ENCODE measurements around the gene ADAM8. TPM values are rescaled to one million over a fixed set of nuclear protein-coding genes. Genes with fewer than 3 reads are reported as not detected.

Gene ADAM8
- total and polyA plus RNA-seq, 2 of the 8 experiments (the other 6 are each of a cell fraction or from before 2014, with no cell fraction given): 4.6 TPM

DNA sequence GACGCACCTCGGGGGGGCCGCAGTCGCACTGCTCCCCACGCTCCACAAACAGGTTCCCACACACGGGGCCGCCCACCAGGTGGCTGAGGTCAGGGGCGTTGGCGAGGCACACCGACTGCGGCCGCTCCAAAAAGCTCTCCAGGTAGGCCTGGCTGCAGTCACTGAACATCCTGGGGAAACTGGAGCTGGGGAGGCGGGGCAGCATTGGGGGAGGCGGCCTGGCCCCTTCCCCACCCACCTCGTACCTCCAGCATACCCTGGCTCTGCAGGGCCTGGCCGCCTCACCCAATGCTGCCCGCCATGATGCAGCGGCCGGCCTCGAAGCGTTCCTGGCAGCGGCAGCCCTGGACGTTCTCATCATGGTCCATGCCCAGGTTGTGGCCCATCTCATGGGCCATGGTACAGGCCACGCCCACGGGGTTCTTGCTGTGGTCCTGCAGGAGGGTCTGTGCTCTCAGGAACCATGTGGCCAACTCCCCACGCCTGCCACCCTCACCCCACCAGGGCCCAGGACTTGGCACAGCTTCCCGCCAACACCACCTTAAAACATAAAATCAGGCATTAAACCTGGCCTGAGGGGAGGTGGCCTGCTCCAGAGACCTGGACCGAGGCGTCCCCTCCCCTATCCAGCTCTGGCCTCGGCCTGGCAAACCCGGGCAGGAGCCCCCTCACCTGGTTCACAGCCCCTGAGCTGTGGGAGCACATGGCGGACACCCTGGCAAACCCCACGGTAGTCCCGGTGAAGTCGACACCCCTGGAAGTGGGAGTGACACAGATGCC, 5.0 kb downstream of the ADAM8 start (continued):
- TF ChIP-seq, protein P1, sequence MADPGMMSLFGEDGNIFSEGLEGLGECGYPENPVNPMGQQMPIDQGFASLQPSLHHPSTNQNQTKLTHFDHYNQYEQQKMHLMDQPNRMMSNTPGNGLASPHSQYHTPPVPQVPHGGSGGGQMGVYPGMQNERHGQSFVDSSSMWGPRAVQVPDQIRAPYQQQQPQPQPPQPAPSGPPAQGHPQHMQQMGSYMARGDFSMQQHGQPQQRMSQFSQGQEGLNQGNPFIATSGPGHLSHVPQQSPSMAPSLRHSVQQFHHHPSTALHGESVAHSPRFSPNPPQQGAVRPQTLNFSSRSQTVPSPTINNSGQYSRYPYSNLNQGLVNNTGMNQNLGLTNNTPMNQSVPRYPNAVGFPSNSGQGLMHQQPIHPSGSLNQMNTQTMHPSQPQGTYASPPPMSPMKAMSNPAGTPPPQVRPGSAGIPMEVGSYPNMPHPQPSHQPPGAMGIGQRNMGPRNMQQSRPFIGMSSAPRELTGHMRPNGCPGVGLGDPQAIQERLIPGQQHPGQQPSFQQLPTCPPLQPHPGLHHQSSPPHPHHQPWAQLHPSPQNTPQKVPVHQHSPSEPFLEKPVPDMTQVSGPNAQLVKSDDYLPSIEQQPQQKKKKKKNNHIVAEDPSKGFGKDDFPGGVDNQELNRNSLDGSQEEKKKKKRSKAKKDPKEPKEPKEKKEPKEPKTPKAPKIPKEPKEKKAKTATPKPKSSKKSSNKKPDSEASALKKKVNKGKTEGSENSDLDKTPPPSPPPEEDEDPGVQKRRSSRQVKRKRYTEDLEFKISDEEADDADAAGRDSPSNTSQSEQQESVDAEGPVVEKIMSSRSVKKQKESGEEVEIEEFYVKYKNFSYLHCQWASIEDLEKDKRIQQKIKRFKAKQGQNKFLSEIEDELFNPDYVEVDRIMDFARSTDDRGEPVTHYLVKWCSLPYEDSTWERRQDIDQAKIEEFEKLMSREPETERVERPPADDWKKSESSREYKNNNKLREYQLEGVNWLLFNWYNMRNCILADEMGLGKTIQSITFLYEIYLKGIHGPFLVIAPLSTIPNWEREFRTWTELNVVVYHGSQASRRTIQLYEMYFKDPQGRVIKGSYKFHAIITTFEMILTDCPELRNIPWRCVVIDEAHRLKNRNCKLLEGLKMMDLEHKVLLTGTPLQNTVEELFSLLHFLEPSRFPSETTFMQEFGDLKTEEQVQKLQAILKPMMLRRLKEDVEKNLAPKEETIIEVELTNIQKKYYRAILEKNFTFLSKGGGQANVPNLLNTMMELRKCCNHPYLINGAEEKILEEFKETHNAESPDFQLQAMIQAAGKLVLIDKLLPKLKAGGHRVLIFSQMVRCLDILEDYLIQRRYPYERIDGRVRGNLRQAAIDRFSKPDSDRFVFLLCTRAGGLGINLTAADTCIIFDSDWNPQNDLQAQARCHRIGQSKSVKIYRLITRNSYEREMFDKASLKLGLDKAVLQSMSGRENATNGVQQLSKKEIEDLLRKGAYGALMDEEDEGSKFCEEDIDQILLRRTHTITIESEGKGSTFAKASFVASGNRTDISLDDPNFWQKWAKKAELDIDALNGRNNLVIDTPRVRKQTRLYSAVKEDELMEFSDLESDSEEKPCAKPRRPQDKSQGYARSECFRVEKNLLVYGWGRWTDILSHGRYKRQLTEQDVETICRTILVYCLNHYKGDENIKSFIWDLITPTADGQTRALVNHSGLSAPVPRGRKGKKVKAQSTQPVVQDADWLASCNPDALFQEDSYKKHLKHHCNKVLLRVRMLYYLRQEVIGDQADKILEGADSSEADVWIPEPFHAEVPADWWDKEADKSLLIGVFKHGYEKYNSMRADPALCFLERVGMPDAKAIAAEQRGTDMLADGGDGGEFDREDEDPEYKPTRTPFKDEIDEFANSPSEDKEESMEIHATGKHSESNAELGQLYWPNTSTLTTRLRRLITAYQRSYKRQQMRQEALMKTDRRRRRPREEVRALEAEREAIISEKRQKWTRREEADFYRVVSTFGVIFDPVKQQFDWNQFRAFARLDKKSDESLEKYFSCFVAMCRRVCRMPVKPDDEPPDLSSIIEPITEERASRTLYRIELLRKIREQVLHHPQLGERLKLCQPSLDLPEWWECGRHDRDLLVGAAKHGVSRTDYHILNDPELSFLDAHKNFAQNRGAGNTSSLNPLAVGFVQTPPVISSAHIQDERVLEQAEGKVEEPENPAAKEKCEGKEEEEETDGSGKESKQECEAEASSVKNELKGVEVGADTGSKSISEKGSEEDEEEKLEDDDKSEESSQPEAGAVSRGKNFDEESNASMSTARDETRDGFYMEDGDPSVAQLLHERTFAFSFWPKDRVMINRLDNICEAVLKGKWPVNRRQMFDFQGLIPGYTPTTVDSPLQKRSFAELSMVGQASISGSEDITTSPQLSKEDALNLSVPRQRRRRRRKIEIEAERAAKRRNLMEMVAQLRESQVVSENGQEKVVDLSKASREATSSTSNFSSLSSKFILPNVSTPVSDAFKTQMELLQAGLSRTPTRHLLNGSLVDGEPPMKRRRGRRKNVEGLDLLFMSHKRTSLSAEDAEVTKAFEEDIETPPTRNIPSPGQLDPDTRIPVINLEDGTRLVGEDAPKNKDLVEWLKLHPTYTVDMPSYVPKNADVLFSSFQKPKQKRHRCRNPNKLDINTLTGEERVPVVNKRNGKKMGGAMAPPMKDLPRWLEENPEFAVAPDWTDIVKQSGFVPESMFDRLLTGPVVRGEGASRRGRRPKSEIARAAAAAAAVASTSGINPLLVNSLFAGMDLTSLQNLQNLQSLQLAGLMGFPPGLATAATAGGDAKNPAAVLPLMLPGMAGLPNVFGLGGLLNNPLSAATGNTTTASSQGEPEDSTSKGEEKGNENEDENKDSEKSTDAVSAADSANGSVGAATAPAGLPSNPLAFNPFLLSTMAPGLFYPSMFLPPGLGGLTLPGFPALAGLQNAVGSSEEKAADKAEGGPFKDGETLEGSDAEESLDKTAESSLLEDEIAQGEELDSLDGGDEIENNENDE (IDR thresholded peaks at IDR 0.05; ENCODE audit: insufficient replicate concordance, low read length): no peak
- TF ChIP-seq CTBP2 (IDR thresholded peaks at IDR 0.05; ENCODE audit: borderline replicate concordance, insufficient read depth, insufficient read length, low read length) (no peak), SP2 (IDR thresholded peaks at IDR 0.05; ENCODE audit: low read length) (no peak), POU5F1 (IDR thresholded peaks at IDR 0.05; ENCODE audit: low read depth, low read length) (no peak), RNF2 (IDR thresholded peaks at IDR 0.05; ENCODE audit: borderline replicate concordance, low read depth, low read length, missing control alignments, poor library complexity, severe bottlenecking) (no peak), POLR2A (IDR thresholded peaks at IDR 0.05; ENCODE audit: control extremely low read depth in 1 of 2, low read depth in 2 of 2, low read length in 2 of 2) (no peak), EGR1 (IDR thresholded peaks at IDR 0.05; ENCODE audit: borderline replicate concordance, low read depth, low read length) (no peak), KDM4A (IDR thresholded peaks at IDR 0.05; ENCODE audit: low read depth, low read length, severe bottlenecking) (no peak)
- TF ChIP-seq, protein P2, sequence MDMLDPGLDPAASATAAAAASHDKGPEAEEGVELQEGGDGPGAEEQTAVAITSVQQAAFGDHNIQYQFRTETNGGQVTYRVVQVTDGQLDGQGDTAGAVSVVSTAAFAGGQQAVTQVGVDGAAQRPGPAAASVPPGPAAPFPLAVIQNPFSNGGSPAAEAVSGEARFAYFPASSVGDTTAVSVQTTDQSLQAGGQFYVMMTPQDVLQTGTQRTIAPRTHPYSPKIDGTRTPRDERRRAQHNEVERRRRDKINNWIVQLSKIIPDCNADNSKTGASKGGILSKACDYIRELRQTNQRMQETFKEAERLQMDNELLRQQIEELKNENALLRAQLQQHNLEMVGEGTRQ (IDR thresholded peaks at IDR 0.05; ENCODE audit: low read length): no peak
